Liver (tissue), 9 donors: ENCODE measurements around the gene SIGLEC12. TPM values are rescaled to one million over a fixed set of nuclear protein-coding genes. Genes with fewer than 3 reads are reported as not detected.

ENCODE experiments used
- DNase-seq: peaks from one replicate; pipeline ENCODE4 v3.0.0-alpha.2; 2017; ENCODE audit warnings: low spot score
- H3K27ac ChIP-seq, 2 donors: one replicate each; pipeline ENCODE4 v1.7.0; 2013; ENCODE audit warnings: inconsistent platforms in 2 of 2, low read length in 2 of 2, control low read depth in 1 of 2, low read depth in 1 of 2, mild to moderate bottlenecking in 1 of 2
- H3K27me3 ChIP-seq, 4 donors: one replicate each; pipeline versions ENCODE4 v1.6.1 to v1.7.0; 2013; ENCODE audit warnings: low read length in 3 of 4, inconsistent platforms in 1 of 4, mild to moderate bottlenecking in 1 of 4, moderate library complexity in 1 of 4; ENCODE audit not compliant: control insufficient read depth in 4 of 4, insufficient read depth in 4 of 4
- H3K36me3 ChIP-seq, 4 donors: one replicate each; pipeline versions ENCODE4 v1.6.1 to v1.7.0; 2013; ENCODE audit warnings: low read length in 3 of 4, mild to moderate bottlenecking in 3 of 4, low read depth in 1 of 4, moderate library complexity in 1 of 4; ENCODE audit not compliant: control insufficient read depth in 4 of 4, insufficient read depth in 3 of 4
- H3K4me1 ChIP-seq, 4 donors: one replicate each; pipeline versions ENCODE4 v1.6.1 to v1.7.0; 2013; ENCODE audit warnings: low read length in 3 of 4, mild to moderate bottlenecking in 3 of 4, moderate library complexity in 1 of 4; ENCODE audit not compliant: control insufficient read depth in 4 of 4, insufficient read depth in 4 of 4
- H3K4me3 ChIP-seq, 3 donors: one replicate each; pipeline versions ENCODE4 v1.6.1 to v1.7.0; 2013; ENCODE audit warnings: low read length in 3 of 3, control low read depth in 1 of 3, low read depth in 1 of 3, mild to moderate bottlenecking in 1 of 3
- H3K9ac ChIP-seq, 2 donors: one replicate each; pipeline ENCODE4 v1.7.0; 2013; ENCODE audit warnings: low read length in 2 of 2, mild to moderate bottlenecking in 2 of 2, moderate library complexity in 2 of 2, control low read depth in 1 of 2, low read depth in 1 of 2
- H3K9me3 ChIP-seq, 4 donors: one replicate each; pipeline versions ENCODE4 v1.6.1 to v1.7.0; 2013; ENCODE audit warnings: low read length in 3 of 4; ENCODE audit not compliant: control insufficient read depth in 4 of 4
- ATF3 ChIP-seq: IDR thresholded peaks from 2 replicates; pipeline ENCODE4 v1.6.1; 2016; ENCODE audit warnings: antibody characterized with exemption
- CTCF ChIP-seq: fragments of 150-350 bp; IDR thresholded peaks from 2 replicates; pipeline ENCODE4 v1.5.1; 2017; ENCODE audit warnings: improper control_type of control experiment, low read depth, low read length; ENCODE audit not compliant: missing input control
- EGR1 ChIP-seq, 2 donors: IDR thresholded peaks; 2 replicates each; pipeline ENCODE4 v1.6.1; 2016 to 2018; ENCODE audit warnings: antibody characterized with exemption in 2 of 2, low read depth in 2 of 2
- FOXA1 ChIP-seq: IDR thresholded peaks from 2 replicates; pipeline ENCODE4 v1.6.1; 2016; ENCODE audit warnings: antibody characterized with exemption
- FOXA2 ChIP-seq: IDR thresholded peaks from 2 replicates; pipeline ENCODE4 v1.6.1; 2016; ENCODE audit warnings: antibody characterized with exemption
- GABPA ChIP-seq, 2 donors: IDR thresholded peaks in 1 of 2; conservative IDR thresholded peaks in 1 of 2; 2 replicates each; pipeline ENCODE4 v1.6.1; 2016; ENCODE audit warnings: antibody characterized with exemption in 2 of 2, mild to moderate bottlenecking in 1 of 2, moderate library complexity in 1 of 2
- HNF4A ChIP-seq, 2 donors: conservative IDR thresholded peaks; 2 replicates each; pipeline ENCODE4 v1.6.1; 2016; ENCODE audit warnings: antibody characterized with exemption in 2 of 2, mild to moderate bottlenecking in 2 of 2
- HNF4G ChIP-seq: IDR thresholded peaks from 2 replicates; pipeline ENCODE4 v1.6.1; 2016; ENCODE audit warnings: antibody characterized with exemption
- JUND ChIP-seq, 2 donors: IDR thresholded peaks; 2 replicates each; pipeline ENCODE4 v1.6.1; 2016; ENCODE audit warnings: antibody characterized with exemption in 2 of 2
- MAX ChIP-seq: IDR thresholded peaks from 2 replicates; pipeline ENCODE4 v1.6.1; 2016; ENCODE audit warnings: antibody characterized with exemption
- NR2F2 ChIP-seq: IDR thresholded peaks from 2 replicates; pipeline ENCODE4 v1.6.1; 2016; ENCODE audit warnings: antibody characterized with exemption
- RAD21 ChIP-seq, 2 donors: IDR thresholded peaks; 2 replicates each; pipeline ENCODE4 v1.6.1; 2016; ENCODE audit warnings: antibody characterized with exemption in 2 of 2, mild to moderate bottlenecking in 2 of 2
- REST ChIP-seq: IDR thresholded peaks from 2 replicates; pipeline ENCODE4 v1.6.1; 2016; ENCODE audit warnings: antibody characterized with exemption, mild to moderate bottlenecking
- RXRA ChIP-seq, 2 donors: IDR thresholded peaks; 2 replicates each; pipeline ENCODE4 v1.6.1; 2017 to 2018; ENCODE audit warnings: antibody characterized with exemption in 2 of 2, mild to moderate bottlenecking in 1 of 2
- SP1 ChIP-seq: IDR thresholded peaks from 2 replicates; pipeline ENCODE4 v1.6.1; 2018; ENCODE audit warnings: antibody characterized with exemption, mild to moderate bottlenecking
- TAF1 ChIP-seq: conservative IDR thresholded peaks from 2 replicates; pipeline ENCODE4 v1.6.1; 2016; ENCODE audit warnings: antibody characterized with exemption, mild to moderate bottlenecking
- YY1 ChIP-seq: IDR thresholded peaks from 2 replicates; pipeline ENCODE4 v1.6.1; 2016; ENCODE audit warnings: antibody characterized with exemption, mild to moderate bottlenecking
- ZBTB33 ChIP-seq: IDR thresholded peaks from 2 replicates; pipeline ENCODE4 v1.6.1; 2016; ENCODE audit warnings: antibody characterized with exemption
- WGBS: extraction: QIAGEN DNeasy Blood & Tissue Kit; methylation state at CpG from one replicate; pipeline ENCODE4 v1.1.7; 2013; 5-methylcytosine and 5-hydroxymethylcytosine counted together
- polyA plus RNA-seq, 2 donors: library from polyadenylated mRNA; stranded (reverse) in 1 of 2; unstranded in 1 of 2; fragments of 200-250 nt in 1 of 2; fragments of >200 nt in 1 of 2; fragmentation: Nextera tagmentation in 1 of 2; extraction: Ambion mirVana in 1 of 2; gene quantifications; one replicate each; pipeline versions ENCODE4 v1.2.1 to v1.2.3, GENCODE V29; 2013 to 2015
- total RNA-seq, 2 donors: library from RNA; depleted of rRNA; stranded (reverse); fragments of >200 nt; gene quantifications; one replicate each; pipeline ENCODE4 v1.2.3, GENCODE V29; 2014
- donor health status: healthy.
- donor health status: healthy.
- donor health status: healthy.
- donor health status: healthy.
- donor health status: healthy.

The SIGLEC12 gene
- total RNA-seq = 1 to 10 TPM in 1 of 2 donors, under 1 TPM in 1; 0.84 to 5.0 TPM
- under 1 TPM; 0.05 to 0.21 TPM for polyA plus RNA-seq

- H3K9me3 ChIP-seq = peaks cover 0 to 3% (median 0%) of the 10 kb centered on the region in 4 donors
- H3K27ac ChIP-seq = no peak within 1 kb of the TSS
- H3K27me3 ChIP-seq = peaks cover 0 to 3% (median 0%) of the 10 kb centered on the region in 4 donors
- H3K9ac ChIP-seq = no peak within 1 kb of the TSS
- H3K4me3 ChIP-seq = no peak within 1 kb of the TSS
- no peaks in the 10 kb centered on the region for H3K36me3 ChIP-seq
- 61% methylated on average over 12 of the region's 12 CpGs for WGBS
- DNase-seq = no peak
- no peaks in the 10 kb centered on the region for H3K4me1 ChIP-seq
- TF ChIP-seq SP1 = no peak
- TF ChIP-seq RXRA (IDR thresholded peaks at IDR 0.05) = no peak
Measured at GRCh38 chr19:51501594-51502263, at the start of gene SIGLEC12. SIGLEC12 (minus strand) TSS chr19:51501800; CDS start chr19:51501733, 67 bp downstream.

GRCh38 chr19:51550848-51551672 lies 49.5 kb upstream of the SIGLEC12 start:
- no peaks in the 10 kb centered on the region for H3K4me1 ChIP-seq
- H3K9ac ChIP-seq = no peak overlapping the region
- H3K27ac ChIP-seq = no peak overlapping the region
- H3K9me3 ChIP-seq = peaks cover 0 to 5% (median under 1%) of the 10 kb centered on the region in 4 donors
- H3K36me3 ChIP-seq = no peaks in the 10 kb centered on the region
- no peak overlapping the region for H3K4me3 ChIP-seq
- 72% methylated on average over 20 of the region's 20 CpGs for WGBS
- H3K27me3 ChIP-seq = peaks cover 0 to 2% (median 0%) of the 10 kb centered on the region in 4 donors
- TF ChIP-seq RXRA (IDR thresholded peaks at IDR 0.05) (no peak), CTCF (no peak), RAD21 (IDR thresholded peaks at IDR 0.05) (no peak), FOXA2 (no peak), REST (no peak), JUND (IDR thresholded peaks at IDR 0.05) (no peak), HNF4G (no peak), TAF1 (no peak), ZBTB33 (no peak), MAX (no peak), SP1 (no peak), EGR1 (IDR thresholded peaks at IDR 0.05; ENCODE audit: low read depth in 2 of 2) (no peak), GABPA (IDR thresholded peaks at IDR 0.05 in 1 of 2, conservative IDR thresholded peaks at IDR 0.05 in 1 of 2) (no peak), FOXA1 (no peak), NR2F2 (no peak), HNF4A (conservative IDR thresholded peaks at IDR 0.05) (no peak), ATF3 (no peak), YY1 (no peak)
- no peak for DNase-seq
